ENCODE data around the gene KCNH2. TPM values are rescaled to one million over a fixed set of nuclear protein-coding genes. Genes with fewer than 3 reads are reported as not detected.

KCNH2 gene
- total and polyA plus RNA-seq, 10 of the 15 experiments (the other 5 are each of a cell fraction or from before 2014, with no cell fraction given) = 0.04 to 0.24 (median 0.17) TPM; not detected in 6

DNA sequence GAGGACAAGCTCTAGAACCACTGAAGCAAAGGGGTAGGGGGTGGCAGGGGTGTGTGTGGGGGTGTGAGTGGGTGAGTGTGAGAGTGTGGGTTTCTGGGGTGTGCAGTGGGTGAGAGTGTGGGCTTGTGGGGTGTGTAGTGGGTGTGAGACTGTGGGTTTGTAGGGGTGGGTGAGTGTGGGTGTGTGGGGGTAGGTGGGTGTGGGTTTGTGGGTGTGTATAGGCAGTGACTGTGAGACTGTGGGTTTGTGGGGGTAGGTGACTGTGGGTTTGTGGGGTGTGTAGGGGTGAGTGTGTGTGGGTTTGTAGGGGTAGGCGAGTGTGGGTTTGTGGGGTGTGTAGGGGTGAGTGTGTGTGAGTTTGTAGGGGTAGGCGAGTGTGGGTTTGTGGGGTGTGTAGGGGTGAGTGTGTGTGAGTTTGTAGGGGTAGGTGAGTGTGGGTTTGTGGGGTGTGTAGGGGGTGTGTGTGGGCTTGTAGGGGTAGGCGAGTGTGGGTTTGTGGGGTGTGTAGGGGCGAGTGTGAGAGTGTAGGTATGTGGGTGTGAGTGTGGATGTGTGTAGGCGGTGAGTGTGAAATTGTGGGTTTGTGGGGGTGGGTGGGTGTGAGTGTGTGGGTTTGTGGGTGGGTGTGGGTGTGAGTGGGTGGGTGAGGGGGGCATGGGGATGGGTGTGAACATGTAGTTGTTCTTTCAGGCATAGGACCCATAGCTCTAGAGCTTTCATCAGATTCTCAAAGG, 21.5 kb upstream of the KCNH2 start:
- SMC1A ChIA-PET (ENCODE audit: uncharacterized antibody, unreplicated experiment) = no interaction called here
- POLR2A ChIA-PET = no interaction called here
- H3K4me3 ChIP-seq = no peak overlapping the region
- CTCF ChIA-PET = no interaction called here
- H3K79me2 ChIP-seq (ENCODE audit: control insufficient read depth, insufficient read depth, low read length) = no peaks in the 10 kb centered on the region
- H3K9me3 ChIP-seq (replicated peaks; ENCODE audit: control insufficient read depth, insufficient read depth, low read length) = no peaks in the 10 kb centered on the region
- no peak overlapping the region for H3K9ac ChIP-seq (ENCODE audit: control insufficient read depth, insufficient read depth, low read length)
- no peak overlapping the region for H3K4me2 ChIP-seq (ENCODE audit: control insufficient read depth, insufficient read depth)
- no peaks in the 10 kb centered on the region for H4K20me1 ChIP-seq (ENCODE audit: control insufficient read depth, insufficient read depth)
- H3K27me3 ChIP-seq (replicated peaks in 1 of 2; ENCODE audit: control insufficient read depth in 2 of 2, insufficient read depth in 2 of 2, low read length in 1 of 2) = no peaks in the 10 kb centered on the region
- H3K36me3 ChIP-seq (ENCODE audit: control insufficient read depth in 2 of 2, insufficient read depth in 2 of 2, low read length in 1 of 2) = no peaks in the 10 kb centered on the region
- no peaks in the 10 kb centered on the region for H3K4me1 ChIP-seq (ENCODE audit: control insufficient read depth, insufficient read depth, low read length)
- FAIRE-seq (no peak), ATAC-seq (no peak), DNase-seq (ENCODE audit: low read depth, low spot score) (no peak)
- in situ Hi-C loops (cut with MboI) = no loop called here
- RAD21 ChIA-PET (ENCODE audit: unreplicated experiment) = no interaction called here
- H3K27ac ChIP-seq (ENCODE audit: control insufficient read depth, insufficient read depth) = no peak overlapping the region
- BruUV-seq (replicated peaks) = no TSS peak
- 21% methylated on average over 3 of the region's 5 CpGs for WGBS (ENCODE audit: insufficient coverage, insufficient replicate concordance, low lambda C conversion rate, missing lambda C conversion rate)
- no peak for TF ChIP-seq SMC3 (IDR thresholded peaks at IDR 0.05; ENCODE audit: borderline replicate concordance, low read length)
- TF ChIP-seq NFYA (IDR thresholded peaks at IDR 0.05; ENCODE audit: borderline replicate concordance, low read depth, low read length) = no peak
- no peak for TF ChIP-seq EED (IDR thresholded peaks at IDR 0.05; ENCODE audit: low read depth)
- TF ChIP-seq ZNF207 (IDR thresholded peaks at IDR 0.05; ENCODE audit: borderline replicate concordance) = no peak
- TF ChIP-seq, protein P1, sequence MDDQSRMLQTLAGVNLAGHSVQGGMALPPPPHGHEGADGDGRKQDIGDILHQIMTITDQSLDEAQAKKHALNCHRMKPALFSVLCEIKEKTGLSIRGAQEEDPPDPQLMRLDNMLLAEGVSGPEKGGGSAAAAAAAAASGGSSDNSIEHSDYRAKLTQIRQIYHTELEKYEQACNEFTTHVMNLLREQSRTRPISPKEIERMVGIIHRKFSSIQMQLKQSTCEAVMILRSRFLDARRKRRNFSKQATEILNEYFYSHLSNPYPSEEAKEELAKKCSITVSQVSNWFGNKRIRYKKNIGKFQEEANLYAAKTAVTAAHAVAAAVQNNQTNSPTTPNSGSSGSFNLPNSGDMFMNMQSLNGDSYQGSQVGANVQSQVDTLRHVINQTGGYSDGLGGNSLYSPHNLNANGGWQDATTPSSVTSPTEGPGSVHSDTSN (IDR thresholded peaks at IDR 0.05; ENCODE audit: insufficient replicate concordance, low read depth, low read length) = no peak
- TF ChIP-seq NRF1 (conservative IDR thresholded peaks at IDR 0.05; ENCODE audit: low read depth, low read length) = no peak
- TF ChIP-seq TCF3 (IDR thresholded peaks at IDR 0.05; ENCODE audit: borderline replicate concordance, insufficient read depth, low read depth, low read length) = no peak
- no peak for TF ChIP-seq MTA2 (IDR thresholded peaks at IDR 0.05; ENCODE audit: low read depth)
- no peak for TF ChIP-seq JUND (IDR thresholded peaks at IDR 0.05; ENCODE audit: low read depth, low read length)
- TF ChIP-seq PML (IDR thresholded peaks at IDR 0.05; ENCODE audit: low read length) = no peak
- no peak for TF ChIP-seq PAX5 (IDR thresholded peaks at IDR 0.05; ENCODE audit: borderline replicate concordance, low read depth, low read length)
- TF ChIP-seq CHD2 (IDR thresholded peaks at IDR 0.05; ENCODE audit: borderline replicate concordance, low read depth, low read length) = no peak
- no peak for TF ChIP-seq NFXL1 (IDR thresholded peaks at IDR 0.05; ENCODE audit: borderline replicate concordance)
- no peak for TF ChIP-seq DPF2 (IDR thresholded peaks at IDR 0.05)
- TF ChIP-seq, protein P2, sequence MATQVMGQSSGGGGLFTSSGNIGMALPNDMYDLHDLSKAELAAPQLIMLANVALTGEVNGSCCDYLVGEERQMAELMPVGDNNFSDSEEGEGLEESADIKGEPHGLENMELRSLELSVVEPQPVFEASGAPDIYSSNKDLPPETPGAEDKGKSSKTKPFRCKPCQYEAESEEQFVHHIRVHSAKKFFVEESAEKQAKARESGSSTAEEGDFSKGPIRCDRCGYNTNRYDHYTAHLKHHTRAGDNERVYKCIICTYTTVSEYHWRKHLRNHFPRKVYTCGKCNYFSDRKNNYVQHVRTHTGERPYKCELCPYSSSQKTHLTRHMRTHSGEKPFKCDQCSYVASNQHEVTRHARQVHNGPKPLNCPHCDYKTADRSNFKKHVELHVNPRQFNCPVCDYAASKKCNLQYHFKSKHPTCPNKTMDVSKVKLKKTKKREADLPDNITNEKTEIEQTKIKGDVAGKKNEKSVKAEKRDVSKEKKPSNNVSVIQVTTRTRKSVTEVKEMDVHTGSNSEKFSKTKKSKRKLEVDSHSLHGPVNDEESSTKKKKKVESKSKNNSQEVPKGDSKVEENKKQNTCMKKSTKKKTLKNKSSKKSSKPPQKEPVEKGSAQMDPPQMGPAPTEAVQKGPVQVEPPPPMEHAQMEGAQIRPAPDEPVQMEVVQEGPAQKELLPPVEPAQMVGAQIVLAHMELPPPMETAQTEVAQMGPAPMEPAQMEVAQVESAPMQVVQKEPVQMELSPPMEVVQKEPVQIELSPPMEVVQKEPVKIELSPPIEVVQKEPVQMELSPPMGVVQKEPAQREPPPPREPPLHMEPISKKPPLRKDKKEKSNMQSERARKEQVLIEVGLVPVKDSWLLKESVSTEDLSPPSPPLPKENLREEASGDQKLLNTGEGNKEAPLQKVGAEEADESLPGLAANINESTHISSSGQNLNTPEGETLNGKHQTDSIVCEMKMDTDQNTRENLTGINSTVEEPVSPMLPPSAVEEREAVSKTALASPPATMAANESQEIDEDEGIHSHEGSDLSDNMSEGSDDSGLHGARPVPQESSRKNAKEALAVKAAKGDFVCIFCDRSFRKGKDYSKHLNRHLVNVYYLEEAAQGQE (IDR thresholded peaks at IDR 0.05; ENCODE audit: low read depth, low read length) = no peak
- TF ChIP-seq, protein P3, sequence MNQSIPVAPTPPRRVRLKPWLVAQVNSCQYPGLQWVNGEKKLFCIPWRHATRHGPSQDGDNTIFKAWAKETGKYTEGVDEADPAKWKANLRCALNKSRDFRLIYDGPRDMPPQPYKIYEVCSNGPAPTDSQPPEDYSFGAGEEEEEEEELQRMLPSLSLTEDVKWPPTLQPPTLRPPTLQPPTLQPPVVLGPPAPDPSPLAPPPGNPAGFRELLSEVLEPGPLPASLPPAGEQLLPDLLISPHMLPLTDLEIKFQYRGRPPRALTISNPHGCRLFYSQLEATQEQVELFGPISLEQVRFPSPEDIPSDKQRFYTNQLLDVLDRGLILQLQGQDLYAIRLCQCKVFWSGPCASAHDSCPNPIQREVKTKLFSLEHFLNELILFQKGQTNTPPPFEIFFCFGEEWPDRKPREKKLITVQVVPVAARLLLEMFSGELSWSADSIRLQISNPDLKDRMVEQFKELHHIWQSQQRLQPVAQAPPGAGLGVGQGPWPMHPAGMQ (IDR thresholded peaks at IDR 0.05; ENCODE audit: borderline replicate concordance) = no peak
- TF ChIP-seq, protein P4, sequence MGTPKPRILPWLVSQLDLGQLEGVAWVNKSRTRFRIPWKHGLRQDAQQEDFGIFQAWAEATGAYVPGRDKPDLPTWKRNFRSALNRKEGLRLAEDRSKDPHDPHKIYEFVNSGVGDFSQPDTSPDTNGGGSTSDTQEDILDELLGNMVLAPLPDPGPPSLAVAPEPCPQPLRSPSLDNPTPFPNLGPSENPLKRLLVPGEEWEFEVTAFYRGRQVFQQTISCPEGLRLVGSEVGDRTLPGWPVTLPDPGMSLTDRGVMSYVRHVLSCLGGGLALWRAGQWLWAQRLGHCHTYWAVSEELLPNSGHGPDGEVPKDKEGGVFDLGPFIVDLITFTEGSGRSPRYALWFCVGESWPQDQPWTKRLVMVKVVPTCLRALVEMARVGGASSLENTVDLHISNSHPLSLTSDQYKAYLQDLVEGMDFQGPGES (IDR thresholded peaks at IDR 0.05) = no peak
- intact Hi-C loops (cut with micrococcal nuclease; ENCODE audit: unreplicated experiment) = no loop called here
- no peak overlapping the region for H2AFZ ChIP-seq (ENCODE audit: control insufficient read depth, low read depth, low read length)
